ENCODE measurements around the gene MRGPRD.

DNA sequence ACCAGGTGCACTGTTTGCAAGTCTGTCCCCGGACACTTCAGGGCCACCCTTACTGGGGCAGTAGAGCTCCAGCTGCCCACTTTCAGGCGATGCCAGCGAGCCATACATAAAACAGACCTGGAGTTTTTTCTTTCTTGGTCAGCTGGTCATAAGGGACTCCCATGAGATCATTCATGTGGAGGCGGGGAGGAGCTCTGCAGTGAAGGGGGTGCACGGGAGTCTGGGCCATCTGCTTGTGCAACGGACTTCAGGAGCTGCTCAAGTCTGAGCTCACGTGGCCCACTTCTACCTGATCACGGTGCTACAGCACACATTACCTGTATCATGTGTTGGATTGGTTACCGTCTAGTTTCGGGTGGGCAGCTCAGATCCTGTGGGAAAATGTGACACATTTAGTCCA, 41.5 kb upstream of the MRGPRD start:
- TF ChIP-seq, protein P1, sequence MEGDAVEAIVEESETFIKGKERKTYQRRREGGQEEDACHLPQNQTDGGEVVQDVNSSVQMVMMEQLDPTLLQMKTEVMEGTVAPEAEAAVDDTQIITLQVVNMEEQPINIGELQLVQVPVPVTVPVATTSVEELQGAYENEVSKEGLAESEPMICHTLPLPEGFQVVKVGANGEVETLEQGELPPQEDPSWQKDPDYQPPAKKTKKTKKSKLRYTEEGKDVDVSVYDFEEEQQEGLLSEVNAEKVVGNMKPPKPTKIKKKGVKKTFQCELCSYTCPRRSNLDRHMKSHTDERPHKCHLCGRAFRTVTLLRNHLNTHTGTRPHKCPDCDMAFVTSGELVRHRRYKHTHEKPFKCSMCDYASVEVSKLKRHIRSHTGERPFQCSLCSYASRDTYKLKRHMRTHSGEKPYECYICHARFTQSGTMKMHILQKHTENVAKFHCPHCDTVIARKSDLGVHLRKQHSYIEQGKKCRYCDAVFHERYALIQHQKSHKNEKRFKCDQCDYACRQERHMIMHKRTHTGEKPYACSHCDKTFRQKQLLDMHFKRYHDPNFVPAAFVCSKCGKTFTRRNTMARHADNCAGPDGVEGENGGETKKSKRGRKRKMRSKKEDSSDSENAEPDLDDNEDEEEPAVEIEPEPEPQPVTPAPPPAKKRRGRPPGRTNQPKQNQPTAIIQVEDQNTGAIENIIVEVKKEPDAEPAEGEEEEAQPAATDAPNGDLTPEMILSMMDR (IDR thresholded peaks at IDR 0.05 in 2 of 3, conservative IDR thresholded peaks at IDR 0.05 in 1 of 3; ENCODE audit: borderline replicate concordance in 1 of 3, insufficient read depth in 1 of 3, low read depth in 2 of 3, low read length in 2 of 3) = no peak
- TF ChIP-seq POLR2A (IDR thresholded peaks at IDR 0.05; ENCODE audit: borderline replicate concordance, extremely low read depth, insufficient read depth, insufficient read length) (no peak), POLR2AphosphoS5 (IDR thresholded peaks at IDR 0.05; ENCODE audit: low read depth, low read length) (no peak), YY1 (IDR thresholded peaks at IDR 0.05; ENCODE audit: extremely low read depth, insufficient replicate concordance, low read depth, low read length) (no peak)

All from HCT116 (cell line).